Limb (tissue), 2 donors: ENCODE data around the gene STARD9.
"Not testable (repeated sequence)": the region's sequence is repeated elsewhere in the genome, so short reads cannot be mapped to it uniquely, and the experiment has no call there.

Source experiments
- DNase-seq, 2 donors: peaks; one replicate each; pipeline ENCODE4 v3.0.0-alpha.2; 2016; ENCODE audit errors: extremely low spot score in 2 of 2

The STARD9 gene

DNA sequence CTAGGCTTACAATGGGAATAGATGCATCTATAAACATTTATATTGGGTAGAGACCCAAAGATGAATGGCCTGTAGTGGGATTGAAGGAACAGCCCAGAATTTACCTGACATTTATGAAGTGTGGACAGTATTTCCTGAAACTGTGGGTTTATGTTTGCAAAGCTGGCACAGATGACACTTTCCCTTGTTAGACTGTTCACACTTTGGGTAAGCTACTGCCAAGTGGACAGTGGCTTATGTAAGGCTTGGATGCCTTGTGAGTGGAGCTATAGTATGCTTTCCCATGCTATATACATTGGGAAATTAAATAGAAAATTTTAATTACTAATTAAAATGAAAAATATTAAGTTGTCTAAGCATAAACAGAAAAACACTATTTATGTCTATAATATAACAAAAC lies 48.5 kb downstream of the STARD9 start:
- DNase-seq, result no peak

DNA sequence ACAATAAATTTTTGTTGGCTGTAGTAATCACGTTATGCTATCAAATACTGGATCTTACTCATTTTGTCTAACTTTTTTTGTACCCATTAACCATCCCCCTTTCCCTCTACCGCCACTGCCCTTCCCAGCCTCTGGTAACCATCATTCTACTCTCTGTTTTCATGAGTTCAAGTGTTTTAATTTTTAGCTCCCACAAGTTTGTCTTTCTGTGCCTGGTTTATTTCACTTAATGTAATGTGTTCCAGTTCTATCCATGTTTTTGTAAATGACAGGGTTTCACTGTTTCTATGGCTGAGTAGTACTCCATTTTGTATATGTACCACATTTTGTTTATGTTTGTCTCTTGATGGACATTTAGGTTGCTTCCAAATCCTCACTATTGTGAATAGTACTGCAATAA lies 52.1 kb downstream of the STARD9 start:
- DNase-seq, result no peak

DNA sequence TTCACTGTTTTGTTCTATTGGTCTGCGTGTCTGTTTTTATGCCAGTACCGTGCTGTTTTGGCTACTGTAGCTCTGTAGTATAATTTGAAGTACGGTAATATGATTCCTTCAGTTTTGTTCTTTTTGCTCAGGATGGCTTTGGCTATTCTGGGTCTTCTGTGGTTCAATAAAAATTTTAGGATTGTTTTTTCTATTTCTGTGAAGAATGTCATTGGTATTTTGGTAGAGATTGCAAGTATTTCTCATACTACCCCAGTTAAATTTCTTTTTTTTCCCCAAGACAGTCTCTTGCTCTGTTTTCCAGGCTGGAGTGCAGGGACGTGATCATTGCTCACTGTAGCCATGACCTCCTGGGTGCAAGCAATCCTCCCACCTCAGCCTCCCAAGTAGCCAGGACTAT lies 53.4 kb downstream of the STARD9 start:
- DNase-seq, result no peak

DNA sequence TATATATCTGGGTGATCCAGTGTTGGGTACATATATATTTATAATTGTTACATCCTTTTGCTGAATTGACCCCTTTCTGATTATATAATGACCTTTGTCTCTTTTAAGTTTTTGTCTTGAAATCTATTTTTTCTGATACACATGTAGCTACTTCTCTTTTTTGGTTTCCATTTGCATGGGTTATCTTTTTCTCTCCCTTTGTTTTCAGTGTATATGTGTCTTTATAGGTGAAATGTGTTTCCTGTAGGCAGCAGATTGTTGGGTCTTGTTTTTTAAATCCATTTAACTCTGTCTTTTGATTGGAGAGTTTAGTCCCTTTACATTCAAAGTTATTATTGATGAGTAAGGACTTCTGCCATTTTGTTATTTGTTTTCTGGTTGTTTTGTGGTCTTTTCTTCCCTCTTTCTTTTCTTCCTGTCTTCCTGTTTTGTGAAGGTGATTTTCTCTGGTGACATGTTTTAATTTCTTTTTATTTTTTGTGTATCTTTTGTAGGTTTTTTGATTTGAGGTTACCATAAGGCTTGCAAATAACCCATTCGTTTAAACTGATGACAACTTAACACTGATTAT lies 56.8 kb downstream of the STARD9 start:
- DNase-seq, result no peak

DNA sequence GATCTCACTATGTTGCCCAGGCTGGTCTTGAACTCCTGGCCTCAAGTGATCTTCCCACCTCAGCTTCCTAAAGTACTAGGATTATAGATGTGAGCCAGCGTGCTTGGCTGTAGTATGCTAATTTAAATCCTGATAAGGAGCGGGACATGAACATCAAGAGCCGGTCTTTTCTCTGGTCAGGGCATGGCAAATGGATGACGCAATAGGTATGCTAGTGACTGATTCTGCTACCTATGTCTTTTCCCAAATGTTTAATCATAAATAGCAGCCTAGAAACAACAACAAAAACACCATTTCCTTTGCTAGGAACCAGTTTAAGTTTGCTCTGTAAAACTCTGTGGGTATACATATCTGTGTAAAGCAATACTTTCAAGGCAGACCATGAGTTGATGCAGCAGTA lies 64.7 kb downstream of the STARD9 start:
- no peak for DNase-seq

DNA sequence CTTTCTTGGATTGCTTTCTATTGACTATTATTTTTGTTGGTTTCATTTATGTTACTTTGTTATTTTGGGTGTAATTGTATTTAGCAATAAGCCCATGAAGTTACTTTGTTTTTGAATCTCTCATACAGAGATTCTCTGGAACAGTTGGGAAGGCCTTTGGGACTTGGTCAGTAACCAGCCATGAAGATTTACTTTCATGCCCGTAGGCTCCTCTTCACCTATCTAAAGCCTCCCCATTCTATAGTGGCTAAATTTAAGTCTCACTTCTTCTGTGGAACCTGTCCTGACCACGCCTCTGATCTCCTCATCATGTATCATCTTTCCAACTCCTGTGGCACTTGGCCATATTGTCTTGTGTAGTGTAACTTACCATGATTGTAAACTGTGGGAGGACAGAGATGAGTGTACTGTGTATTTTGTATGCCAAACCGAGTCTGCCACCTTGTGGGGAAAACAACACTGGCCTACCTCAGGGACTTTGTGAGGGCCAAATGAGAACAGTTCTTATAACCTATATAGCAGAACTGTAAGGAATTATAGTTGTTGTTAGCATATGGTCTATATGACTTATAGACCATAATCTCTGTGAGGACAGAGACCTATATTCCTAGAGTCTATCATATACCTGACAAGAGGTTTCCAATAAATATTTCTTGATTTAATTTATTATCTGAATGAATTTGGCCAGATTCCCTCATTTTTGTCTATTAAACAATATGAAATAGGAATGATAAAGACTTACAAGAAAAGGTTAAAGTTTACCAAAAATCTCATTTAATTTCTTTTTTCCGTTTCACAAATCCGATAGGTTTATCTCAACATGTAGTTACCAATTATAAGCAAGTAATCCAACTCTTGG lies 75.0 kb downstream of the STARD9 start:
- DNase-seq, result peak; percentile 72 to 75

DNA sequence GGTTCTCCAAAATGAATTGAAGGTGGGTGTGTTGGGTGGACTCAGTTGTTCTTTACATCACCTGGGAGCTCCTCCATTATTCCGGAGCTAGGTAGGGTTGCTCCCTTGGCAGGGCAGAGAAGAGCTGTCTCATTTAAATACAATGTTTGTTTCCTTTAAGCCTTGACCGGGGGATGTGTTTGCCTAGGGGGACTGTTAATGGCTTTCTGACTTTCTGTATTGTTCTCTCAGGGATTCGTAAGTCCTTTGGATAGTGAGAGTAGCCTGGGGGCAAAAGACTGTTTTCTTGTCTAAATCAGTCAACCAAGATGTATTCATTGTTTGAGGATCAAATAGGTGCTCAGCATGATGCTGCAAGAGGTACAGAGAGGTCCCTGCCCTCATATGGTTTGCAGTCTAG lies 90.4 kb downstream of the STARD9 start:
- no peak for DNase-seq

DNA sequence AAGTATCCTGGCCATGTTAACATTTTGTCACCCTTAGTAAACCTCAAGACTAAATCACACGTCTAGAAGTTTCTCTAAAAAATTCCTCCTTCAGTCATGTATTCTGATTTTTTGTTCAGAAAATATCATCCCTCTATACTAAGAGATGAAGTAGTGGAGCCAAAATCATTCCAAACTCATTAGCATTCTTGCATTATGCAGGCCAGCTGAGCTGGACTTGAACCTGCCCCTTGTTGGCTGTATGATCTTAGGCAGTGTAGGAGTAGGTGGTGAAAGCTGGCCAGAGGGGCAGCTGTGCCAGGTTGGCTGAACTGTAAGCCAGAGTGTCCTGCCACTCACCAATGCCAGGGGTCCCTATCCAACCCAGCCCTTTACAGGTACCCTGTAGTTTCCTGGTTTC lies 92.4 kb downstream of the STARD9 start:
- no peak for DNase-seq

DNA sequence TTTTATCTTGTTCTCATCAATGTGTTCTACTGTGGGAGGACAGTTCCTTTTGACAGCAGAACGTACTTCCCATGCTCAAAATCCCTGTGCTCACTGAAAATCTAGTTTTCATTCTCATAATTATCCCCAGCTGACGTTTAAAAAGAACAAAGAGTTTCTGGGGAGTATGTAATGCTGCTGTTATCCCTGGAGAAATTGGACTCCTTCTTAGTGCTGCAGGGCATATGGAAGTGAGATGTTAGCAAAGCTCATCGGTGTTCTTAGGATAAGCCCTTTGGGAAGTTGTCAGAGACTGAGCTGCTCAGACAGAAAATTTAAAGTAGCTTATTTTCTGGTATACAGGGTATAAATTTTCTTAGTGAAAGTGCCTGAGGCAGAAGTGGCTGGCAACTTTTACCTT lies 95.0 kb downstream of the STARD9 start:
- no peak for DNase-seq

DNA sequence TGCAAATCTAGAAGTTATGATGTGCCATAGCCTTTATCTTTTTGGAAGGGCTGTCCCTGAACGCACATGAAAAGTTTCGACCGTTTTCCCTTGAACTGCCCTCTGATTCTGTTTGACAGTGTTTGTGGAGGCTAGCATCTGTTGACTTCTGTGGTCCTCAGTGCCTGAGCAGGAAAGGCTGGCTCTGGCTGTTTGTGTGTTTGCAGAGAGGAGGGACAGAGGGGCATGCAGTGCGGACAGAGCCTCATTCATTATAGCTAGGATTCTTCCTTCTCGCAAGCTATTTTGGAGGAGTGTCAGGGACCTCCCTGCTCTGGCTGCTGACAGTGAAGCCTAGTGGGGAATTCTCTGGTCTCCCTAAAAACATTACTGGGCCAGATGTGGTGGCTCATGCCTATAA lies 97.0 kb downstream of the STARD9 start:
- no peak for DNase-seq

DNA sequence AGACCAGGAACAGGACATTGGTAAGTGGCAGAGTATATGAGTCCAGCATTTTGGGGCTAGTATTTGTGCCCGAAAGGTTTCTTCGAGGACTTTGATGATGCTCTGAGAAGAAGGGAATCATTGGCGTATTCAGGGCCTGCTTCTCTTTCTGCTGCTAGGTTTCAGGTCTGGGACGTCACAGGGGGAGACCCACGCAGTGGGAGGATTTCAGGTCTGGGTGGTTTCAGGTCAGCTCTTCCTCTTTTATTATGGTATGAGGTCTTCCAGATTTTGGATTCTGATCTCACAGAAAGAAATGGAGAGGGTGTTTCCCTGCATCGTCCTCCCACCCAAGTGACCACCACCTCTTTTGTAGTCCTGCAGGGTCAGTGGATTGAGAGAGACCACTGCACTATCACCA lies 99.1 kb downstream of the STARD9 start:
- no peak for DNase-seq

DNA sequence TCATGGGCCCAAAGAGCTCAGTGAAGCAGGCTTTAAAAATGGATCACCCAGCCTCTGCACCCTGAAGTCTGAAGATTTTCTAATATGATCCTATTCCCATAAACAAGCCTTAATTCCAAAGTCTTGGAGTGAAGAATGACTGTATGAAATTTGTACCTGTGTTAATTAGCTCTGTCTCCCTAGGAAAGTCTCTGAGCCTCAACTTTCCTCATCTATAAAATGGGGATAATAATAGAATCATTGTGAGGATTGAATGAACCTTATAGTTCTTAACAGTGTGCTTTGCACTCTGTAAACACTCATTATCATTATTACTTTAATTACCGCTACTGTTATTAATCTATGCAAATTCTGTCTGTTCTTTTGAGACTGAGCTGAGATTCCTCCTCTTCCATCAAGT lies 99.6 kb downstream of the STARD9 start:
- no peak for DNase-seq

DNA sequence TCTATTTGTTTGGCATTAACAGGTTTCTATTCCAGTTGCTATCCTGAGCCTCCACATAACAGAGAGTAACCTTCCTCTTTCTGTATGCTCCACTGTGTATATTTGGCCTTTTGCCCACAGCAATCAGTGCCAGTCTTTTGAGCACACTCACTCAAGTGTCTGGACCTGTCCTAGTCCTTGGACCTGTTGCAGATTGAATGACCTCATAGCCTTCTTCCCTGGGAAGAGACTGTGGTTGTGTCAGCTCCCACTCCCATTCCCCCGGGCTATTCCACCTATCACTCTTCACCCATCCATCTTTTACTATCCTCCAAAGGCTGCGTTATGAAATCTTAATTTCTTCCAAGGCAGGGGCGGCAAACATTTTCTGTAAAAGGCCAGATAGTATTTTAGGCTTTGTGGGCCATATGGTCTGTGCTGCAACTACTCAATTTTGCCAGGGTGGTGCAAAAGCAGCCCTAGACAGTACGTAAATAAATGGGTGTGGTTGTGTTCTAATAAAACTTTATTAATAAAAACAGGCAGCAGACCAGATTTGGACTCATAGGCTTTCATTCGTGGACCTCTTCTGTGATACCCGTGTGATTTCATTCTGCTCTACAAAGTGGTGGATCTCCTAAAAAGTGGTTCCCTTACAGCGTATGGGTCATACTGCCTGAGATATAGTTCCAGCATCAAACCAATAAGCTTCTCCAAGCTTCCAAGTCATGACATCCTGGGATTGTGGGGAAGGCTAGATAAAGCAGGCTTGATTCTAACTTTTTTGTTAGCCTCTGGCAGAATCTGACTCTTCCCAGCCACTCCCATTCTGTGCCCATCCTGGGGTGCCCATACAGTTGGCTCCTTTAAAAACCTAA lies 104.1 kb downstream of the STARD9 start:
- DNase-seq, result no peak

DNA sequence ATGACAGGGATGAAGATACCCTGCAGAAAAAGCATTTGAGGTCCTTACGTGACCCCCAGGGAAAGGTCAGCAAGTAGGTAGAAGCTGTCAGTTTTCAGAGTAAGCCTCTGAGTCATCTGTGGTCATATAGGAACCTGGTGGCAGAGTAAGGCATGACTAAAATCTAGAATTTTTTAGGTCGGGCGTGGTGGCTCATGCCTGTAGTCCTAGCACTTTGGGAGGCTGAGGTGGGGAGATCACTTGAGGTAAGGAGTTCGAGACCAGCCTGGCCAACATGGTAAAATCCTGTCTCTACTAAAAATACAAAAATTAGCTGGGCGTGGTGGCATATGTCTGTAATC lies 104.7 kb downstream of the STARD9 start:
- not testable (repeated sequence) for DNase-seq

DNA sequence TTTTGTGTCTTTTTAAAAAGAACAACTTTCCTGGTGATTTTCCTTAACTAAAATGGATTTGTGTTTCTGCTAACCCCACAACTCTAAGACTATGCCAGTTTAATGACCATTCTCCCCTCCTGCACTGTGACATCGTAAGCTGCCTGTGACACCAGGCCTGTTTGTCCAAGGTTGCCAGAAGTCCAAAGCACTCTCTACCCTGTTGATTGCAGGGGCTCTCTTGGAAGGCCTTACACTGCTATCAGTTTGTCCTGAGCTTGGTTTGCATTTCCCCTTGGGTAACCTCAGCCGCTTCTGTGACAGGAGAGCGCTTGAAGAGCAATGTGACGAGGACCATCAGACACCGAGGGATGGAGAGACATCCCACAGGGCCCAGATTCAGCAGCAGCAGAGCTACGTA lies 105.7 kb downstream of the STARD9 start:
- no peak for DNase-seq

DNA sequence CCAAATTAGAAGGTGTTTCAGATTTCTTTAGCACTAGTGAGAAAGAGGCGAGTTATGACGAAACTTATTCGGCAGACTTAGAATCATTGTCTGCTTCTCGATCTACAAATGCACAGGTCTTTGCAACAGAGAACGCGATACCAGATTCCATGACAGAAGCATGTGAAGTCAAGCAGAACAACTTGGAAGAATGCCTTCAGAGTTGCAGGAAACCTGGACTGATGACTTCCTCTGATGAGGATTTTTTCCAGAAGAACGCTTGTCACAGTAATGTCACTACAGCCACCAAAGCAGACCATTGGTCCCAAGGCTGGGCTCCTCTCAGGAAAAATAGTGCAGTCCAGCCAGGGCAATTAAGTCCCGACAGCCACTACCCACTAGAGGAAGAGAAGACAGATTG lies 110.9 kb downstream of the STARD9 start:
- no peak for DNase-seq

DNA sequence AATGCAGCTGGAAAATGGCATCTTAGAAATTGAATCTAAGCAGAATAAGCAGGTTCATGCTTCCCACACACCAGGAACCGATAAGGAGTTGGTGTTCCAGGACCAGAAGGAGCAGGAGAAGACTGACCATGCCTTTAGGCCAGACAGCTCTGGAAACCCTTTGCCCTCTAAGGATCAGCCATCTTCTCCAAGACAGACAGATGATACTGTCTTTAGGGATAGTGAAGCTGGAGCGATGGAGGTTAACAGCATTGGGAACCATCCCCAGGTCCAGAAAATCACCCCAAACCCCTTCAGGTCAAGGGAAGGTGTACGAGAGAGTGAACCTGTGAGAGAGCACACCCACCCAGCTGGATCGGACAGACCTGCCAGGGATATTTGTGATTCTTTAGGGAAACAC lies 112.3 kb downstream of the STARD9 start:
- no peak for DNase-seq

DNA sequence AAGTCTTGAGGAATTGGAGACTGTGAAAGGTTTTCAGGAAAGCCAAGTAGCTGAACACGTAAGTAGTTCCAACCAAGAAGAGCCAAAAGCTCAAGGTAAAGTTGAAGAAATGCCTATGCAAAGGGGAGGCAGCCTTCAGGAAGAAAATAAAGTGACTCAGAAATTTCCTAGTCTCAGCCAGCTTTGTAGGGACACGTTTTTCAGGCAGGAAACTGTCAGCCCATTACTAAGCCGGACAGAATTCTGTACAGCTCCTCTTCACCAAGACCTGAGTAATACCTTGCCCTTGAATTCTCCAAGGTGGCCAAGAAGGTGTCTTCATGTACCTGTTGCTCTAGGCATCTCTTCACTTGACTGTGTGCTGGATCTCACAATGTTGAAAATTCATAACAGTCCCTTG lies 112.9 kb downstream of the STARD9 start:
- no peak for DNase-seq

DNA sequence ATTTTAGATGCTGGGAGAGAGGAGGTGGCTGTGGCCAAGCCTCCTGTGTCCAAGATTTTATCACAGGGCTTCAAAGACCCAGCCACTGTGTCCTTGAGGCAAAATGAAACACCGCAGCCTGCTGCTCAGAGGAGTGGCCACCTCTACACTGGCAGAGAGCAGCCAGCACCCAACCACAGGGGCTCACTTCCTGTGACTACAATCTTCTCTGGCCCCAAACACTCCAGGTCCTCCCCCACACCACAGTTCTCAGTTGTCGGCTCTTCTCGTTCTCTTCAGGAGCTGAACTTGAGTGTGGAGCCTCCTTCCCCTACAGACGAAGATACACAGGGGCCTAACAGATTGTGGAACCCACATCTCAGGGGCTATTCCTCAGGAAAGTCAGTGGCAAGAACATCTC lies 115.9 kb downstream of the STARD9 start:
- no peak for DNase-seq

DNA sequence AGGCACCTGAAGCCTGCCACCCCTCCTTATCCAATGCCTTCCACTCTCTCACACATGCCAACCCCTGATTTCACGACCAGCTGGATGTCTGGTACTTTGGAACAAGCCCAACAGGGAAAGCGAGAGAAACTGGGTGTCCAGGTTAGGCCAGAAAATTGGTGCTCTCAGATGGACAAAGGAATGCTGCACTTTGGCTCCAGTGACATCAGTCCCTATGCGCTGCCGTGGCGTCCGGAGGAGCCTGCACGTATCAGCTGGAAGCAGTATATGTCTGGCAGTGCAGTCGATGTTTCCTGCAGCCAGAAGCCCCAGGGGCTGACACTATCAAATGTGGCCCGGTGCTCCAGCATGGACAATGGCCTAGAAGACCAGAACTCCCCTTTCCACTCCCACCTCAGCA lies 116.4 kb downstream of the STARD9 start:
- DNase-seq, result no peak

DNA sequence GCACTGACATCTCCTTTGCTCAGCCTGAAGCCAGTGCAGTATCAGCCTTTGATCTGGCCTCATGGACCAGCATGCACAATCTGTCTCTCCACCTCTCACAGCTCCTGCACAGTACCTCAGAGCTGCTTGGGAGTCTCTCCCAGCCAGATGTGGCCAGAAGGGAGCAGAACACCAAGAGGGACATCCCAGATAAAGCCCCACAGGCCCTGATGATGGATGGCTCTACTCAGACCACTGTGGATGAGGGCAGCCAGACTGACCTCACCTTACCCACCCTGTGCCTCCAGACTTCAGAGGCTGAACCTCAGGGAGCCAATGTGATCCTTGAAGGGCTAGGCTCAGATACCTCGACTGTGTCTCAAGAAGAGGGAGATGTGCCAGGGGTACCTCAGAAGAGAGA lies 117.1 kb downstream of the STARD9 start:
- DNase-seq, result no peak

DNA sequence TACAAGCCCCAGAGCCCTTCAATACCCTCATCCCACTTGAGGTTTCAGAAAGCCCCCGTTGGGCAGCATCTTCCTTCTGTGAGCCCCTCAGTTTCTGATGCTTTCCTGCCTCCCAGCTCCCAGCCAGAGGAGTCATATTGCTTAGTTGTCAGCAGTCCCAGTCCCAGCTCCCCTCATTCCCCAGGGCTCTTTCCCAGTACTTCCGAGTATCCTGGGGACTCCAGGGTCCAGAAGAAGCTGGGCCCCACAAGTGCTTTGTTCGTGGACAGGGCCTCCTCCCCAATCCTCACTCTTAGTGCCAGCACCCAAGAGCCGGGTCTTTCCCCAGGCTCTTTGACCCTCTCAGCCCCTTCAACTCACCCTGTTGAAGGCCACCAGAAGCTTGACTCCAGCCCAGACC lies 117.6 kb downstream of the STARD9 start:
- DNase-seq, result no peak

DNA sequence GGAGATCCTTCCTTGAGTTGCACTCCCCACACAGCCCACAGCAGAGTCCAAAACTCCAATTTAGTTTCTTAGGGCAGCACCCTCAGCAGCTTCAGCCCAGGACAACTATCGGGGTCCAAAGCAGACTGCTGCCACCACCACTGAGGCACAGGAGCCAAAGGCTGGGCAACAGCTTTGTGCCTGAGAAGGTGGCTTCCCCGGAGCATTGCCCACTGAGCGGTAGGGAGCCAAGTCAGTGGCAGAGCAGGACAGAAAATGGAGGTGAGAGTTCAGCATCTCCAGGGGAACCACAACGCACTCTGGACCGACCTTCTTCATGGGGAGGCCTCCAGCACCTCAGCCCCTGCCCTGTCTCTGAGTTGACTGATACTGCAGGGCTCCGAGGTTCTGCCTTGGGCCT lies 118.1 kb downstream of the STARD9 start:
- DNase-seq, result no peak
